ENCODE results near the gene CAV3. TPM values are rescaled to one million over a fixed set of nuclear protein-coding genes. Genes with fewer than 3 reads are reported as not detected.

CAV3 gene
- total RNA-seq, 1 donor from 2014 or later, result 34.0 TPM

GRCh38 chr3:8757551-8758518 is 24.2 kb downstream of the CAV3 start:
- ATAC-seq, result no peak
- intact Hi-C loops (cut with DNase I), result no loop called here
- no peak for DNase-seq (ENCODE audit: missing footprints)

- no peak for DNase-seq (ENCODE audit: missing footprints)
- intact Hi-C loops (cut with DNase I), result no loop called here
- ATAC-seq, result no peak
Measured at GRCh38 chr3:8759038-8759707, 25.6 kb downstream of the CAV3 start.

- DNase-seq (ENCODE audit: missing footprints) (no peak), ATAC-seq (no peak)
- intact Hi-C loops (cut with DNase I), result loop anchor here (10.0 kb wide), 1 partner anchor 175 kb away; no protein-coding TSS in a partner anchor
Measured at GRCh38 chr3:8760091-8760490, 26.5 kb downstream of the CAV3 start.

GRCh38 chr3:8760506-8760905 is 26.9 kb downstream of the CAV3 start:
- DNase-seq (ENCODE audit: missing footprints), result no peak
- intact Hi-C loops (cut with DNase I), result loop anchor here (10.0 kb wide), 1 partner anchor 174 kb away; no protein-coding TSS in a partner anchor
- ATAC-seq, result no peak

GRCh38 chr3:8761866-8762265 is 28.3 kb downstream of the CAV3 start:
- ATAC-seq (no peak), DNase-seq (ENCODE audit: missing footprints) (no peak)
- intact Hi-C loops (cut with DNase I), result loop anchor here (10.0 kb wide), 1 partner anchor 173 kb away; no protein-coding TSS in a partner anchor

GRCh38 chr3:8762607-8763377 is 29.2 kb downstream of the CAV3 start:
- DNase-seq (ENCODE audit: missing footprints) (no peak), ATAC-seq (no peak)
- intact Hi-C loops (cut with DNase I), result loop anchor here (10.0 kb wide), 1 partner anchor 172 kb away; no protein-coding TSS in a partner anchor

- intact Hi-C loops (cut with DNase I), result loop anchor here (10.0 kb wide), 1 partner anchor 170 kb away; no protein-coding TSS in a partner anchor
- ATAC-seq, result no peak
Measured at GRCh38 chr3:8764528-8764927, 30.9 kb downstream of the CAV3 start.

GRCh38 chr3:8765528-8765927 is 31.9 kb downstream of the CAV3 start:
- intact Hi-C loops (cut with DNase I), result loop anchor here (10.0 kb wide), 1 partner anchor 169 kb away; no protein-coding TSS in a partner anchor
- no peak for DNase-seq (ENCODE audit: missing footprints)
- ATAC-seq, result no peak

More at GRCh38 chr3:8764528-8764927, 30.9 kb downstream of the CAV3 start:
- DNase-seq (ENCODE audit: missing footprints), result no peak

- ATAC-seq, result no peak
- intact Hi-C loops (cut with DNase I), result loop anchor here (10.0 kb wide), 1 partner anchor 169 kb away; no protein-coding TSS in a partner anchor
- no peak for DNase-seq (ENCODE audit: missing footprints)
Measured at GRCh38 chr3:8766148-8766547, 32.5 kb downstream of the CAV3 start.

GRCh38 chr3:8767256-8767666 is 33.7 kb downstream of the CAV3 start:
- intact Hi-C loops (cut with DNase I), result loop anchor here (10.0 kb wide), 1 partner anchor 168 kb away; no protein-coding TSS in a partner anchor
- ATAC-seq (no peak), DNase-seq (ENCODE audit: missing footprints) (no peak)

GRCh38 chr3:8767667-8768363 is 34.2 kb downstream of the CAV3 start:
- DNase-seq (ENCODE audit: missing footprints) (no peak), ATAC-seq (no peak)
- intact Hi-C loops (cut with DNase I), result loop anchor here (2.0 to 10.0 kb wide), 2 partner anchors 105 to 167 kb away; no protein-coding TSS in a partner anchor

- ATAC-seq (peak; percentile 2), DNase-seq (ENCODE audit: missing footprints) (no peak)
- intact Hi-C loops (cut with DNase I), result loop anchor here (2.0 to 10.0 kb wide), 2 partner anchors 106 to 166 kb away; no protein-coding TSS in a partner anchor
Measured at GRCh38 chr3:8768364-8769087, 34.9 kb downstream of the CAV3 start.

GRCh38 chr3:8769088-8769822 is 35.7 kb downstream of the CAV3 start, which contains the start of gene OXTR:
OXTR (minus strand) TSS chr3:8769613; CDS start chr3:8768187, 1,426 bp downstream.
- intact Hi-C loops (cut with DNase I), result loop anchor here (2.0 to 10.0 kb wide), 2 partner anchors 106 to 166 kb away; no protein-coding TSS in a partner anchor
- DNase-seq (ENCODE audit: missing footprints), result peak; percentile 74
- peak; percentile 92 for ATAC-seq

- intact Hi-C loops (cut with DNase I), result no loop called here
- ATAC-seq (peak; percentile 43), DNase-seq (ENCODE audit: missing footprints) (no peak)
Measured at GRCh38 chr3:8773941-8774542, 40.4 kb downstream of the CAV3 start.

GRCh38 chr3:8775181-8775580 is 41.6 kb downstream of the CAV3 start:
- DNase-seq (ENCODE audit: missing footprints) (no peak), ATAC-seq (no peak)
- intact Hi-C loops (cut with DNase I), result no loop called here

GRCh38 chr3:8775602-8776001 is 42.0 kb downstream of the CAV3 start:
- intact Hi-C loops (cut with DNase I), result no loop called here
- no peak for DNase-seq (ENCODE audit: missing footprints)
- no peak for ATAC-seq
